Kidney (tissue), 14 donors: ENCODE results near the gene PSMB5. TPM values are rescaled to one million over a fixed set of nuclear protein-coding genes. Genes with fewer than 3 reads are reported as not detected.

Experiments used
- DNase-seq, 5 donors: peaks; one replicate each; pipeline ENCODE4 v3.0.0-alpha.2; 2013 to 2020
- FAIRE-seq: peaks from 2 replicates; lab custom pipeline; 2012; peaks lifted over from hg19 to GRCh38; lab: Jason Lieb, UNC
- H3K27ac ChIP-seq, 2 donors: one replicate each; pipeline ENCODE4 v1.7.0; 2013; ENCODE audit warnings: low read depth in 2 of 2, low read length in 2 of 2, inconsistent platforms in 1 of 2
- H3K27me3 ChIP-seq: one replicate; pipeline ENCODE4 v1.7.1; 2013; ENCODE audit warnings: low read length, inconsistent platforms; ENCODE audit not compliant: control insufficient read depth, insufficient read depth
- H3K36me3 ChIP-seq, 3 donors: one replicate each; pipeline versions ENCODE4 v1.7.0 to v1.7.1; 2013; ENCODE audit warnings: low read length in 3 of 3, control low read depth in 1 of 3, inconsistent platforms in 1 of 3; ENCODE audit not compliant: insufficient read depth in 3 of 3, control insufficient read depth in 2 of 3
- H3K4me1 ChIP-seq, 3 donors: one replicate each; pipeline versions ENCODE4 v1.7.0 to v1.7.1; 2013; ENCODE audit warnings: low read length in 3 of 3, inconsistent platforms in 1 of 3, low read depth in 1 of 3; ENCODE audit not compliant: control insufficient read depth in 2 of 3, insufficient read depth in 2 of 3
- H3K4me3 ChIP-seq, 3 donors: one replicate each; pipeline versions ENCODE4 v1.7.0 to v1.8.1; 2013; ENCODE audit warnings: low read length in 3 of 3, control low read depth in 1 of 3, inconsistent platforms in 1 of 3
- H3K9ac ChIP-seq, 3 donors: one replicate each; pipeline versions ENCODE4 v1.7.0 to v1.7.1; 2013; ENCODE audit warnings: low read length in 3 of 3, control low read depth in 1 of 3, inconsistent platforms in 1 of 3
- H3K9me3 ChIP-seq, 3 donors: one replicate each; pipeline versions ENCODE4 v1.7.0 to v1.7.1; 2013; ENCODE audit warnings: low read length in 3 of 3, control low read depth in 1 of 3, inconsistent platforms in 1 of 3; ENCODE audit not compliant: control insufficient read depth in 2 of 3, insufficient read depth in 1 of 3
- CTCF ChIP-seq: IDR thresholded peaks from 3 replicates; pipeline ENCODE4 v1.5.1; 2012; ENCODE audit warnings: mild to moderate bottlenecking, moderate library complexity, borderline replicate concordance; ENCODE audit not compliant: insufficient read depth; ENCODE audit errors: extremely low read depth
- intact Hi-C: fragments of 100-400 bp; cut with DNase I; formaldehyde crosslinking; loops from one replicate; pipeline ENCODE4 v1.11.1; 2022
- polyA plus RNA-seq: library from polyadenylated mRNA; stranded (reverse); fragments of 350-450 nt; fragmentation: Illumina TruSeq; extraction: RNeasy Lipid Tissue Mini Kit (QIAGEN cat#74804); gene quantifications from one replicate; pipeline ENCODE4 v1.2.3, GENCODE V29; 2014; ENCODE audit warnings: low read depth, low replicate concordance; ENCODE audit not compliant: insufficient read depth
- total RNA-seq: library from RNA; stranded (reverse); fragmentation: NEBNext Ultra II Directional; extraction: Animal tissue kit (Norgen Biotek cat#: 25700); gene quantifications from one replicate; pipeline ENCODE4 v1.2.1, GENCODE V29; 2021
- donor health status: control.
- donor health status: control.
- donor health status: control.
- donor health status: control.
- donor health status: control.
- donor health status: DM: yes; HTN: yes; CAD: no.
- donor health status: Normal renal cell carcinoma (clear cell type).

PSMB5 gene
- total and polyA plus RNA-seq, 2 donors from 2014 or later: 87.1 to 190 TPM

GRCh38 chr14:23079716-23080115 lies 45.0 kb upstream of the PSMB5 start:
- peaks cover 0 to 3% (median 0%) of the 10 kb centered on the region in 3 donors for H3K4me1 ChIP-seq
- FAIRE-seq (no peak), DNase-seq (no peak)
- no peaks in the 10 kb centered on the region for H3K9me3 ChIP-seq
- no peak overlapping the region for H3K4me3 ChIP-seq
- H3K27ac ChIP-seq: no peak overlapping the region
- H3K36me3 ChIP-seq: peaks cover 26 to 77% (median 46%) of the 10 kb centered on the region in 3 donors
- intact Hi-C loops: no loop called here
- H3K27me3 ChIP-seq: no peaks in the 10 kb centered on the region
- no peak overlapping the region for H3K9ac ChIP-seq
- no peak for TF ChIP-seq CTCF

GRCh38 chr14:23078692-23079116 lies 44.0 kb upstream of the PSMB5 start:
- H3K9ac ChIP-seq: no peak overlapping the region
- H3K4me1 ChIP-seq: peaks cover 0 to 3% (median 0%) of the 10 kb centered on the region in 3 donors
- H3K9me3 ChIP-seq: no peaks in the 10 kb centered on the region
- H3K27ac ChIP-seq: peak overlapping the region; percentile 7 to 40
- no peak for TF ChIP-seq CTCF
- no peak for DNase-seq
- no peak overlapping the region for H3K4me3 ChIP-seq
- H3K27me3 ChIP-seq: no peaks in the 10 kb centered on the region
- H3K36me3 ChIP-seq: peaks cover 26 to 85% (median 44%) of the 10 kb centered on the region in 3 donors
- intact Hi-C loops: no loop called here
- FAIRE-seq: no peak

GRCh38 chr14:23077962-23078361 lies 43.3 kb upstream of the PSMB5 start:
- FAIRE-seq: no peak
- no peak overlapping the region for H3K9ac ChIP-seq

More at GRCh38 chr14:23077962-23078361, 43.3 kb upstream of the PSMB5 start:
- H3K4me3 ChIP-seq: no peak overlapping the region
- peak overlapping the region in 1 of 2 donors; percentile 6 for H3K27ac ChIP-seq
- peaks cover 0 to 3% (median 2%) of the 10 kb centered on the region in 3 donors for H3K4me1 ChIP-seq
- intact Hi-C loops: no loop called here
- no peak for DNase-seq
- no peaks in the 10 kb centered on the region for H3K27me3 ChIP-seq
- peaks cover 26 to 83% (median 46%) of the 10 kb centered on the region in 3 donors for H3K36me3 ChIP-seq
- no peaks in the 10 kb centered on the region for H3K9me3 ChIP-seq
- no peak for TF ChIP-seq CTCF
